ENCODE data around the gene AGBL1.

AGBL1 gene

GRCh38 chr15:86064326-86064725, 15.3 kb upstream of the AGBL1 start:
- Histone ChIP-seq H3K9ac (ENCODE audit: low read length) (no peak overlapping the region), H3K27me3 (ENCODE audit: low read length) (no peaks in the 10 kb centered on the region), H3K36me3 (ENCODE audit: low read length) (no peaks in the 10 kb centered on the region)

GRCh38 chr15:86066174-86066834, 13.4 kb upstream of the AGBL1 start:
- no peaks in the 10 kb centered on the region for H3K79me2 ChIP-seq (ENCODE audit: insufficient read depth, low read length)

More at GRCh38 chr15:86064326-86064725, 15.3 kb upstream of the AGBL1 start:
- H3K4me2 ChIP-seq (ENCODE audit: low read depth, low read length, poor library complexity, severe bottlenecking), result no peak overlapping the region
- no peaks in the 10 kb centered on the region for H4K20me1 ChIP-seq (ENCODE audit: low read depth, low read length)
- no peaks in the 10 kb centered on the region for H3K9me2 ChIP-seq (replicated peaks; ENCODE audit: insufficient read depth, low read length)
- no peak overlapping the region for H3K27ac ChIP-seq (ENCODE audit: low read depth, low read length)
- no peak overlapping the region for H2AFZ ChIP-seq (ENCODE audit: low read depth, low read length, severe bottlenecking)
- H3K79me2 ChIP-seq (ENCODE audit: insufficient read depth, low read length), result no peaks in the 10 kb centered on the region
- H3K9me3 ChIP-seq (ENCODE audit: insufficient read depth, low read length), result no peaks in the 10 kb centered on the region
- no peak overlapping the region for H3K4me3 ChIP-seq (ENCODE audit: insufficient read depth, low read length, poor library complexity, severe bottlenecking)
- no peaks in the 10 kb centered on the region for H3F3A ChIP-seq (ENCODE audit: insufficient read depth)
- TF ChIP-seq EZH2phosphoT487 (conservative IDR thresholded peaks at IDR 0.05; ENCODE audit: low read length) (no peak), CTCF (IDR thresholded peaks at IDR 0.05; ENCODE audit: insufficient read depth, low read length, poor library complexity, severe bottlenecking) (no peak)

GRCh38 chr15:86073281-86073680, 6.4 kb upstream of the AGBL1 start:
- Histone ChIP-seq H2AFZ (ENCODE audit: low read depth, low read length, severe bottlenecking) (no peak overlapping the region), H4K20me1 (ENCODE audit: low read depth, low read length) (no peaks in the 10 kb centered on the region), H3K27me3 (ENCODE audit: low read length) (no peaks in the 10 kb centered on the region), H3K36me3 (ENCODE audit: low read length) (no peaks in the 10 kb centered on the region), H3K27ac (ENCODE audit: low read depth, low read length) (no peak overlapping the region), H3K9ac (ENCODE audit: low read length) (no peak overlapping the region), H3K79me2 (ENCODE audit: insufficient read depth, low read length) (no peaks in the 10 kb centered on the region), H3K4me2 (ENCODE audit: low read depth, low read length, poor library complexity, severe bottlenecking) (no peak overlapping the region), H3K9me3 (ENCODE audit: insufficient read depth, low read length) (no peaks in the 10 kb centered on the region), H3F3A (ENCODE audit: insufficient read depth) (no peaks in the 10 kb centered on the region), H3K4me3 (ENCODE audit: insufficient read depth, low read length, poor library complexity, severe bottlenecking) (no peak overlapping the region), H3K9me2 (replicated peaks; ENCODE audit: insufficient read depth, low read length) (no peaks in the 10 kb centered on the region)
- no peak for TF ChIP-seq CTCF (IDR thresholded peaks at IDR 0.05; ENCODE audit: insufficient read depth, low read length, poor library complexity, severe bottlenecking)
- TF ChIP-seq EZH2phosphoT487 (conservative IDR thresholded peaks at IDR 0.05; ENCODE audit: low read length), result no peak

More at GRCh38 chr15:86066174-86066834, 13.4 kb upstream of the AGBL1 start:
- Histone ChIP-seq H4K20me1 (ENCODE audit: low read depth, low read length) (no peaks in the 10 kb centered on the region), H3K36me3 (ENCODE audit: low read length) (no peaks in the 10 kb centered on the region), H3K4me3 (ENCODE audit: insufficient read depth, low read length, poor library complexity, severe bottlenecking) (no peak overlapping the region), H3K4me2 (ENCODE audit: low read depth, low read length, poor library complexity, severe bottlenecking) (no peak overlapping the region), H3K9me3 (ENCODE audit: insufficient read depth, low read length) (no peaks in the 10 kb centered on the region), H2AFZ (ENCODE audit: low read depth, low read length, severe bottlenecking) (no peak overlapping the region), H3K27ac (ENCODE audit: low read depth, low read length) (no peak overlapping the region), H3K27me3 (ENCODE audit: low read length) (no peaks in the 10 kb centered on the region), H3F3A (ENCODE audit: insufficient read depth) (no peaks in the 10 kb centered on the region), H3K9ac (ENCODE audit: low read length) (no peak overlapping the region), H3K9me2 (replicated peaks; ENCODE audit: insufficient read depth, low read length) (no peaks in the 10 kb centered on the region)
- no peak for TF ChIP-seq EZH2phosphoT487 (conservative IDR thresholded peaks at IDR 0.05; ENCODE audit: low read length)
- no peak for TF ChIP-seq CTCF (IDR thresholded peaks at IDR 0.05; ENCODE audit: insufficient read depth, low read length, poor library complexity, severe bottlenecking)

Measured in SU-DHL-6 (cell line).